CD14-positive monocyte (primary cell): ENCODE results near the gene CXorf58. TPM values are rescaled to one million over a fixed set of nuclear protein-coding genes. Genes with fewer than 3 reads are reported as not detected.

ENCODE experiments used
- DNase-seq, 3 donors: peaks; one replicate each; pipeline ENCODE4 v3.0.0-alpha.2; 2011 to 2022
- H2AFZ ChIP-seq: 2 replicates; pipeline ENCODE4 v1.6.0; 2012; ENCODE audit warnings: mild to moderate bottlenecking, low read depth, low read length, inconsistent platforms; ENCODE audit not compliant: insufficient read depth, poor library complexity, severe bottlenecking
- H3K27ac ChIP-seq, 2 donors: 1 replicate in 1 of 2; 2 replicates in 1 of 2; pipeline ENCODE4 v1.5.1; 2012 to 2013; ENCODE audit warnings: low read length in 2 of 2, control low read depth in 1 of 2, inconsistent platforms in 1 of 2, low read depth in 1 of 2, mild to moderate bottlenecking in 1 of 2
- H3K27me3 ChIP-seq, 2 donors: one replicate each; pipeline versions ENCODE4 v1.6.0 to v1.6.1; 2011 to 2013; ENCODE audit warnings: low read length in 2 of 2; ENCODE audit not compliant: control insufficient read depth in 2 of 2, insufficient read depth in 2 of 2
- H3K36me3 ChIP-seq, 2 donors: replicated peaks in 1 of 2; 1 replicate in 1 of 2; 2 replicates in 1 of 2; pipeline versions ENCODE4 v1.5.1 to v1.6.1; 2012 to 2013; ENCODE audit warnings: low read length in 2 of 2, control low read depth in 1 of 2, inconsistent platforms in 1 of 2, mild to moderate bottlenecking in 1 of 2; ENCODE audit not compliant: insufficient read depth in 2 of 2, control insufficient read depth in 1 of 2
- H3K4me1 ChIP-seq, 2 donors: 1 replicate in 1 of 2; 2 replicates in 1 of 2; pipeline versions ENCODE4 v1.5.1 to v1.6.1; 2012 to 2013; ENCODE audit warnings: low read length in 2 of 2, control low read depth in 1 of 2, inconsistent platforms in 1 of 2, mild to moderate bottlenecking in 1 of 2, moderate library complexity in 1 of 2; ENCODE audit not compliant: insufficient read depth in 2 of 2, control insufficient read depth in 1 of 2
- H3K4me2 ChIP-seq: replicated peaks from 2 replicates; pipeline ENCODE3; 2012; ENCODE audit warnings: low read length, moderate library complexity, mild to moderate bottlenecking; ENCODE audit not compliant: poor library complexity, severe bottlenecking; ENCODE audit errors: extremely low read depth
- H3K4me3 ChIP-seq, 3 experiments: fragments of 200-600 bp in 1 of 3; sonication (generic) in 1 of 3; replicated peaks in 1 of 3; 1 replicate in 2 of 3; 2 replicates in 1 of 3; pipeline ENCODE4 v1.5.1; 2011 to 2013; ENCODE audit warnings: low read length in 3 of 3, mild to moderate bottlenecking in 3 of 3, control low read depth in 2 of 3, low read depth in 2 of 3, inconsistent platforms in 1 of 3, moderate library complexity in 1 of 3
- H3K79me2 ChIP-seq: 2 replicates; pipeline ENCODE4 v1.6.0; 2012; ENCODE audit warnings: mild to moderate bottlenecking, control low read depth, inconsistent platforms, low read length, moderate library complexity; ENCODE audit not compliant: insufficient read depth
- H3K9ac ChIP-seq: 2 replicates; pipeline ENCODE4 v1.6.0; 2017; ENCODE audit warnings: low read length, mild to moderate bottlenecking; ENCODE audit not compliant: insufficient read depth, poor library complexity, severe bottlenecking
- H3K9me3 ChIP-seq, 2 donors: replicated peaks in 1 of 2; 1 replicate in 1 of 2; 2 replicates in 1 of 2; pipeline versions ENCODE4 v1.5.1 to v1.6.1; 2012 to 2013; ENCODE audit warnings: low read length in 2 of 2, control low read depth in 1 of 2; ENCODE audit not compliant: control insufficient read depth in 1 of 2, insufficient read depth in 1 of 2
- H4K20me1 ChIP-seq: 2 replicates; pipeline ENCODE4 v1.6.0; 2012; ENCODE audit warnings: mild to moderate bottlenecking, low read length, control low read depth, moderate library complexity; ENCODE audit not compliant: insufficient read depth
- H3K27ac Mint-ChIP-seq, 7 donors: one replicate each; pipeline ENCODE4 v1.8.0; 2020; ENCODE audit warnings: mild to moderate bottlenecking in 7 of 7, mixed read lengths in 7 of 7, moderate library complexity in 6 of 7, inconsistent platforms in 2 of 7
- H3K27me3 Mint-ChIP-seq, 3 donors: one replicate each; pipeline ENCODE4 v1.8.0; 2021 to 2022; ENCODE audit warnings: low read depth in 3 of 3, mild to moderate bottlenecking in 3 of 3, mixed read lengths in 3 of 3, moderate library complexity in 3 of 3, inconsistent platforms in 1 of 3
- H3K36me3 Mint-ChIP-seq, 2 donors: one replicate each; pipeline ENCODE4 v1.8.0; 2020; ENCODE audit warnings: mixed read lengths in 2 of 2, inconsistent platforms in 1 of 2, mild to moderate bottlenecking in 1 of 2
- H3K4me1 Mint-ChIP-seq: one replicate; pipeline ENCODE4 v1.8.0; 2020; ENCODE audit warnings: mild to moderate bottlenecking, mixed read lengths
- H3K4me3 Mint-ChIP-seq, 2 donors: one replicate each; pipeline ENCODE4 v1.8.0; 2020; ENCODE audit warnings: mild to moderate bottlenecking in 2 of 2, mixed read lengths in 2 of 2, moderate library complexity in 1 of 2
- H3K9me3 Mint-ChIP-seq, 7 donors: one replicate each; pipeline ENCODE4 v1.8.0; 2020 to 2022; ENCODE audit warnings: mixed read lengths in 7 of 7, mild to moderate bottlenecking in 6 of 7, moderate library complexity in 6 of 7, inconsistent platforms in 2 of 7
- CTCF ChIP-seq: fragments of 200-600 bp; IDR thresholded peaks from one replicate; pipeline ENCODE4 v1.8.0; 2022; ENCODE audit warnings: antibody characterized with exemption, mild to moderate bottlenecking
- WGBS: methylation state at CpG from one replicate; pipeline ENCODE4 v1.1.5; 2013; ENCODE audit warnings: missing lambda C conversion rate; ENCODE audit not compliant: insufficient coverage; 5-methylcytosine and 5-hydroxymethylcytosine counted together
- intact Hi-C, 2 donors: fragments of 100-400 bp; cut with micrococcal nuclease; formaldehyde crosslinking; loops; one replicate each; pipeline versions ENCODE4 v1.15.0 to v1.15.1; 2023
- polyA plus RNA-seq, 3 donors: library from polyadenylated mRNA; depleted of rRNA in 1 of 3; unstranded in 2 of 3; stranded (reverse) in 1 of 3; fragments of 300-500 nt in 2 of 3; fragments of >200 nt in 1 of 3; fragmentation: Illumina TruSeq in 2 of 3; gene quantifications; 1 replicate in 2 of 3; 2 replicates in 1 of 3; pipeline ENCODE4 v1.2.3, GENCODE V29; 2012 to 2021

The CXorf58 gene
- polyA plus RNA-seq, 3 donors, result not detected

GRCh38 chrX:23953908-23954269 is 46.1 kb downstream of the CXorf58 start:
- H3K4me2 ChIP-seq, result peak overlapping the region; percentile 57
- Mint-ChIP-seq H3K9me3 (peaks cover 0 to 4% (median 0%) of the 10 kb centered on the region in 7 donors), H3K4me3 (no peak overlapping the region), H3K4me1 (peaks cover 21% of the 10 kb centered on the region), H3K27me3 (peaks cover 0 to 34% (median 2%) of the 10 kb centered on the region in 3 donors), H3K27ac (peak overlapping the region in 1 of 7 donors; percentile 82), H3K36me3 (no peaks in the 10 kb centered on the region)
- no peak for TF ChIP-seq CTCF
- no CpG with 5 or more reads among the region's 11 CpGs for WGBS
- peaks cover 0 to 5% of the 10 kb centered on the region in 2 donors for H3K27me3 ChIP-seq
- no peaks in the 10 kb centered on the region for H3K36me3 ChIP-seq
- peaks cover 8 to 21% of the 10 kb centered on the region in 2 donors for H3K4me1 ChIP-seq
- H4K20me1 ChIP-seq, result no peaks in the 10 kb centered on the region
- H2AFZ ChIP-seq, result peak overlapping the region; percentile 71
- H3K27ac ChIP-seq, result peak overlapping the region in 1 of 2 donors; percentile 75
- intact Hi-C loops, result no loop called here
- no peak overlapping the region for H3K4me3 ChIP-seq
- no peak for DNase-seq
- no peak overlapping the region for H3K9ac ChIP-seq
- no peaks in the 10 kb centered on the region for H3K79me2 ChIP-seq
- no peaks in the 10 kb centered on the region for H3K9me3 ChIP-seq

GRCh38 chrX:23954396-23954795 is 46.6 kb downstream of the CXorf58 start:
- Mint-ChIP-seq H3K4me3 (no peak overlapping the region), H3K27me3 (peaks cover 0 to 33% (median 2%) of the 10 kb centered on the region in 3 donors), H3K36me3 (no peaks in the 10 kb centered on the region), H3K9me3 (peaks cover 0 to 4% (median 0%) of the 10 kb centered on the region in 7 donors), H3K4me1 (peaks cover 26% of the 10 kb centered on the region), H3K27ac (no peak overlapping the region)
- Histone ChIP-seq H3K9ac (no peak overlapping the region), H3K27me3 (peaks cover 0 to 5% of the 10 kb centered on the region in 2 donors), H3K4me1 (peaks cover 13 to 26% of the 10 kb centered on the region in 2 donors), H3K4me2 (no peak overlapping the region), H2AFZ (no peak overlapping the region), H3K27ac (no peak overlapping the region), H3K9me3 (no peaks in the 10 kb centered on the region), H3K4me3 (no peak overlapping the region), H4K20me1 (no peaks in the 10 kb centered on the region), H3K79me2 (no peaks in the 10 kb centered on the region), H3K36me3 (no peaks in the 10 kb centered on the region)
- WGBS, result no CpG with 5 or more reads among the region's 4 CpGs
- intact Hi-C loops, result no loop called here
- no peak for DNase-seq
- TF ChIP-seq CTCF, result no peak
